Measurements from ENCODE around the gene PLEKHF1.

DNA sequence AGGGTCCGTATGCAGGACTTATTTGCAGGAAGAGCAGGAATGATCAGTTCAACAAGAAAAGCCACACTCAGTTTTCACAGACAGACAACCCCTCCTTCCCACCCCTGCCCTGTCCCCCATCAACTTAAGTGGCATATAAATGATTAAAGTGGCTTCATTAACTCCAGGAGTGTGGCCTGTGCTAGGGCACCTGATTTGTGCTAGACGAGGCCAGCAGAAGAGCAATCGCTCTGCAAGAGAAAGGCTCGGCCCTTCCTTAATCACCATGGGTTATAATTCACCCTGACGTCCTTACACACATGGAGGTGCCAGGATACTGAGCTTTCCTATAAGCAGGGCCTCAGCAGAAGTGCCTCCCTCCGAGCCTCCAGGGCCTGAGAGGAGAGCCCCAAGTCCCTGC, 35.2 kb downstream of the PLEKHF1 start:
- no peak for TF ChIP-seq EP300 (IDR thresholded peaks at IDR 0.05; ENCODE audit: low read depth)
- no peak for TF ChIP-seq POLR2A (IDR thresholded peaks at IDR 0.05)
